ENCODE measurements around the gene OR2F1.

Gene OR2F1

DNA sequence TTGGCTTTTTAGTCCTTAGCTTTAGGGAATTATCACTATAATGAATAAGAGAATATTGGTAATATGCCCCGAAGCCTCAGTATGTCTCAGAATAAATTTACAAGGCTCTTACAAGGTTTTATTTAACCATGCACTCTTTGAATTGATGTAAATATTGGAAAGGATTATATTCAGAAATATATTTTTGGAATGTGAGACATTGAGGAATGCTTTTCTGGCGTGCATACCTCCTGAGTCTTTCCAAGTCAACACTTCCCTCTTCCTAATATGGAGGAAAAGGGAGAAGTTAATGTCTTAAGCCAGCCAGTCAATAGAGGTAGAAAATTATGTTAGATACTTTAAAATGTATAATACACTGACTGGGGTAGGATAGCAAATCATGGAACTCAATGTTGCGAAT is 1.2 kb upstream of the OR2F1 start:
- DNase-seq (ENCODE audit: extremely low read depth in 1 of 2, low read depth in 1 of 2): no peak

DNA sequence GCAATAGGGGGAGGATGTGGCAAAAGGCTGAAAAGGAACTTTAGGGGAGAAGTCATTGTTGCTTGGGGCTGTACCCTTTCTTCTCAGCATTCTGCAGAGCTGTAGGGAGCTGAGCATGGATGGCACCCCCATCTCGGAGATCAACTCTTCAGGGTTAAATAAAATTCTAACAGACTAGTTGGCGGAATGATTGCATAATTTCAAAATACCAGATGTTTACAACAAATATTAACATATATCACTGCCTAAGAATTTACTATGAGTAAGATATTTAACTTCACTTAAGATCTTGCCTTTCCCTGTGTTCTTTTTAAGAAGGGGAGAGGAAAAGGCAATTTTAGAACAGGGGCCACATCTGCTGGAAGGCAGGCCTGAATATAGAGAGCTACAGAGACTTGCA is 509 bp upstream of the OR2F1 start:
- no peak for DNase-seq (ENCODE audit: extremely low read depth in 1 of 2, low read depth in 1 of 2)

DNA sequence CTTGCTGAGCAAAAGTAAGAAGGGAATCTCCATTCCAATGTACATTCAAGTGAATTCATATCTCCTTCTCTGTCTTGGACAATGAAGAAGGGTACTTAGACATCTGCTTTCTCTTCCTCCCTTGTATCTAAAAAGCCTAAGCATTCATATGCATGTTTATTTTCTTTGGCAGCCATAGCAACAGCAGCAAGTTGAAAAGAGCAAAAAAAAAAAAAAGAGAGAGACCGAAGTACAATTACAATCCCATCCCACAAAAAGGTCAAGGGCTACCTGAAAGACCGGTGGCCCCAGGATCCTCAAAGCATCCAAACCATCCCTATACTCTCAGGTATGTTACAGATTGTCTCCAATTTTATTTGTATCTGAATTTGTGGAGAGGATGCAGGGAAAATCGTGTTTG is 4.1 kb downstream of the OR2F1 start:
- no peak for DNase-seq (ENCODE audit: extremely low read depth in 1 of 2, low read depth in 1 of 2)

DNA sequence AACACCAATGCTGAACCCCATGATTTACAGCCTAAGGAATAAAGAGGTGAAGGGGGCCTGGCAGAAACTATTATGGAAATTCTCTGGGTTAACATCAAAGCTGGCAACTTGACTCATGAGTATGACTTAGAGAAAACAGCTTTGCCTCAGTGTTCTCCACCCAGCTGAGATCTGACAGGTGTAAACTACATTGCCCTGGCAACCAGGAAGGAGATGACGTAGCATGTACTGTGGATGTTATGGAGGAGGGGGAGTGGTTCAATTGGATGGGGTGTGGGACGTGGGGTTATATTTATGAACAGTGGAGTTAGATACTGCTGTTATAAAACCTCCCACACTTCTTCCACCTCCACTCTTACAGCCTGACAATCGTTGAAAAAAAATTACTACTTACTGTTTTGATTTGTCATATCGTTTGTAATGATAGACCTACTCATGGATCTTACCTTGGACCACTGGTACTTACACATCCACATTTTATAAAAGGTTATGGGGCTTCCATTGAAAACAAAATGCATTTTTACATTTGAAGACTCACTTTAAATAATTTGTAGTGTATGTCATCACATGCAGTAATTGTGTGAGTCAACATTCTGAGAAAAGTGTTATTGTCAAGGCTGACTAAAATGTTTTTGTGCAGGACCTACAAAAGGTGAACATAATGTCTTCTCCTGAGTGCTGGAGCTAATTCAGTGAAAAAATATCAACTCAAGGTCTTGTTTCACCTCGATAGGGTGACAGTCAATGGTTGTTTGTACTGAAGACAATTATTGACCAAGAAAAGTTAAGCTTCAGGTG is 6.4 kb downstream of the OR2F1 start:
- DNase-seq (ENCODE audit: extremely low read depth in 1 of 2, low read depth in 1 of 2): no peak

DNA sequence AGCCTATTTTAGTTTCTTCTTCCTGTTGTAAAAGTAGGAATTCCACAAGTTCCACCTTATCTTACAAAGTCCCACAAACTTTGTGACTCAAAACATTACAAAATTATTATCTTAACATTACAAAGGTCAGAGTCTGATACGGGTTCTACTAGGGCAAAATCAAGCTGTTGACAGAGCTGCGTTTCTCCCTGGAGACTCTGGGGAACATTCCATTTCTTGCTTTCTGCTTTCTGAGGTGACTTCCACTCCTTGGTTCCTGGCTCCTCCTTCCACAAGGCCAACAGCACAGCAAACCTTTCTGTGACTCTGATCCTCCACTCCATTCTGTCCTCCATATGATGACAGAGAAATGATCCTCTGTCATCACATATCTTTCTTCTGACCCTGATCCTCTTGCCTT is 10.6 kb downstream of the OR2F1 start:
- DNase-seq (ENCODE audit: extremely low read depth in 1 of 2, low read depth in 1 of 2): no peak

DNA sequence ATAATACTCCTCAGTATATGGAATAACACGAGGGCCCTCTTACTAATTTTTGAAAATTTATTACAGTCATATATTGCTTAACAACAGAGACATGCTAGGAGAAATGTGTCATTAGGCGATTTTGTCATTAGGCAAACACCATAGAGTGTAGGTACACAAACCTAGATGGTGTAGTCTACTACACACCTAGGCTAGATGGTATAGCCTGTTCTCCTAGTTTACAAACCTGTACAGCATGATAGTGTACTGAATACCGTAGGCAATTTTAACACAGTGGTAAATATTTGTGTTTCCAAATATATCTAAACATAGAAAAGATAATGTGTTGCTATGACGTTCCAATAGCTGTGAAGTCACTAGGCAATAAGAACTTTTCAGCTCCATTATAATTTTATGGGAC is 12.8 kb downstream of the OR2F1 start:
- no peak for DNase-seq (ENCODE audit: extremely low read depth in 1 of 2, low read depth in 1 of 2)

DNA sequence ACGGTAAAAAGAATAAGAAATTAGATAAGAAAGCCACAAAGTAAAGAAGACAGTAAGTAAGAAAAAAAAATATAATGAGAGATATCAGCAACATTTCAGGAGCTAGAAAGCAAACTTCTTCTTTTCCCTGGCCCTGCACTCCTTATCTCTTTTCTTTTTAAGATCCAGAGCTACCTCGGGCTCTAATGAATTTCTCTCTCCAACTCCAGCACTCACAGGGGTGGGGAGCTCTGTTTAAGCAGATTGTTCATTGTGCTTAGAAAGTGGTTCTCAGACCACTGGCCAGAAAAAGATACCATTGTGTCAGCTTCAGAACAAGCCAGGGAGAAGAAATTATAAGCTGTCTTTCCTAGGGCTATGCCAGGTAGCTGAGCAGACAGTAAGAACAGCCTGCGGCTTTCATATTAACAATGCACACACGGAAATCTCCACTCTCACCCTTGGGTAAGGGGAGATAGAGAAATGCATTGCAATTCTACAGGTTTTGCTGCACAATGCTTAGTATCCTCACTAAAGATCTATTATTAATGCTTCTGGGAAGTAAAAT is 19.3 kb downstream of the OR2F1 start:
- no peak for DNase-seq (ENCODE audit: extremely low read depth in 1 of 2, low read depth in 1 of 2)

DNA sequence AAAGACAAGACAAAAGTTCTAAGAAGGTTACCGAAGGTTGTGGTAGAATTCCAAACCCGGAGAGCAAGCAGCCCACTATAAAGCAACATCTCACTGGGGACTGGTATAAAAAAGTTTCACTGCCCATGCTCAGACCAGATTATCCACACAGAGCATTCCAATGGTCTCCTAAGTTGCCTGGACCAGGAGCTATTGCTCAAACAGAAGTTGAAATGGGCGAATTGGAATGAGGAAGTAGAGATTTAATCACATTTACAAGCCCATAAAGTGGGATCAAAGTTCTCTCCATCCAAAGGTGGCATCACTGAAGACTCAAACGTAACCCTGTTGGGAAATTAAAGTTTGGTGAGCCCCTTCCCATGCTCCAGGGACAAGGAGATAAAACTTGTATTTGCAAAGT is 19.8 kb downstream of the OR2F1 start:
- no peak for DNase-seq (ENCODE audit: extremely low read depth in 1 of 2, low read depth in 1 of 2)

DNA sequence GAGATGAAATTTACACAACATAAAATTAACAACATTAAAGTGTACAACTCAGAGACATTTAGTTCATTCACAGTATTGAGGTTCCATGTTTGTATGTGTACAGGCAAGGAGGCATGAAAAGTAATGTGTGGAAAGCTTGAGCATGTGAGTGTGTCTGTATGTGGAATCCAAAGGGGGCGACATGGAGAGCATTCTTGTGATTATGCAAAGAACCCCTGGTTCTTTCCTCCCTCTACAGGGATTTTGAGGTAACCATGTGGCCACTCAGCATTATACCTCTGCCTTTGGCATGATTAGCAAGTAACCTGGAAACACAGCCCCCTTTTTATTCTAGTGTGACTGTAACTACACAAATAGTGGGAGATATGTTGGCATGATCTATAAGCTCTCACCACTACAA is 21.0 kb downstream of the OR2F1 start:
- DNase-seq (ENCODE audit: extremely low read depth in 1 of 2, low read depth in 1 of 2): no peak

DNA sequence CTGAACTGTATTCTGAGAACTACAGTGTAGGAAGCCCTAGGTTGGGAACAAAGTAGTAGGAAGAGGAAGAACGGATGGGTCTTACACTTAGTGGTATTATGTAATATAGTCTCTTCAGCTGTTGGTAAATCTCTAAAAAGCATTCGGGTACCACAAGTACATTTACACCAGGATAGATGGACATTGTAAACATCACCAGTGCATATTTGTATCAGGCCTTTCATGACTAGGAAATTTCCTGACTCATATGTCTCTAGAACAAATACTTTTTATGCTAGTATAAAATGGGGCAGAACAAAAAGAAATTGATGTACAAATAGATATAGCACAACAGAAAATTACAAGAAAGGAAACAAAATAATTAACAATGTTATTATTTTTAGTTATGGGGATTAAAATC is 23.9 kb downstream of the OR2F1 start:
- no peak for DNase-seq (ENCODE audit: extremely low read depth in 1 of 2, low read depth in 1 of 2)

DNA sequence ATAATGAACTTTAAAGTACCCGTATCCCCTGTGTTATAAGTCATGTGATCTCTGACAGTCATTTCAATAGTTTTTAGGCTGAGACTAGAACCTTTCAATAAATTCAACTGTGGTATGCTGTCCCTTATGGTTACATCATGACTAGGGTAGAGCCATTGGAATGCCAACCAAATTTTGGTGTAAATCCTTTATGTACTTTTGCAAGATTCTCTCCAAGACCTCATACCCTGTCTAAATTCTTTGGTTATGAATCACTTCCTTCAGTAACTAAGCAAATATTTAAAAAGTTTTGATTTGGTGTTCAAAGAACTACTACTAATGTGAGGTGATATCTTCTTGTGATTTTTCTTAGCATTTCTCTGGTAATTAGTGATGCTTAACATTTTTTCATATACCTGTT is 24.7 kb downstream of the OR2F1 start:
- DNase-seq (ENCODE audit: extremely low read depth in 1 of 2, low read depth in 1 of 2): no peak

DNA sequence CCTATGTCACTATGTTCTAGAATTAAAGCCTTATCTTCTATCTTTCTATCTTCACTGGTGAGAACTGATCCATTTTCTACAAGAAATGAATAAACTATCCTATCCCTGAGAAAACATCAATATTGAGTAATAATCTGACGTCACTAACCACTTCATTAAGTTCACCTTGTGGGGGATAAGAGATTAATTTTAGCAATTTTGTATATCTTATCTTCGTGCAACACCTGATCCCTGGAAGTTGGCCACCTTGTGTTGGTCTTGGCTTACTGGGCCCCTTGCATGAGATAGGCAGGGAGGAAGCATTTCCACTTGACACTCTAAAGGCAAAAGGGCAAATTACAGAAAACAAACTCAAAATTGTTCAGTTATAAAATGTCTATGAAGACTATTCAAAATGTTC is 25.4 kb downstream of the OR2F1 start:
- DNase-seq (ENCODE audit: extremely low read depth in 1 of 2, low read depth in 1 of 2): no peak

DNA sequence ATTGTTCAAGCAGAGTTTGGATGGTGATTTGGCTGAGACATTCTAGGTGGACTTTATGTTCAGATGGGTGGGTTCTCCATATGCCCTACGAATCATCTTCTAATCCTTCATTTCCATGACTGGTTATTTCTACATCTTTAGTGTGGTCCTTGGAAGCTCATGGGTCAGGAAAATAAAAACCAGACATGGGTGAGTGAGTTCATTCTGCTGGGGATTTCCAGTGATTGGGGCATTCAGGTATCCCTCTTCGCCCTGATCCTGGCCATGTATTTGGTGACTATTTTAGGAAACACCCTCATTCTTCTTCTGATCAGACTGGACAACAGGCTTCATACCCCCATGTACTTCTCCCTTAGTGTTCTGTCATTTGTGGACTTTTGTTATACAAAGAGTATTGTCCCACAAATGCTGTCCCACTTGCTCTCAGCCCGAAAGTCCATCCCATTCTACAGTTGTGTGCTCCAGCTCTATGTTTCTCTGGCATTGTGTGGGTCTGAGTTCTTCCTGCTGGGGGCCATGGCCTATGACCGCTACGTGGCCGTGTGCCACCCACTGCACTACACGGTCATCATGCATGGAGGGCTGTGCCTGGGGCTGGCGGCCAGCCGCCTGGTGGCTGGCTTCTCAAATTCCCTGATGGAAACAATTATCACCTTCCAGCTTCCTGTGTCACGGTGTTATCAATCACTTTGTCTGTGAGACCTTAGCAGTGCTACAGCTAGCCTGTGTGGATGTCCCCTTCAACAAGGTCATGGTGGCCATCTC is 26.3 kb downstream of the OR2F1 start:
- no peak for DNase-seq (ENCODE audit: extremely low read depth in 1 of 2, low read depth in 1 of 2)

DNA sequence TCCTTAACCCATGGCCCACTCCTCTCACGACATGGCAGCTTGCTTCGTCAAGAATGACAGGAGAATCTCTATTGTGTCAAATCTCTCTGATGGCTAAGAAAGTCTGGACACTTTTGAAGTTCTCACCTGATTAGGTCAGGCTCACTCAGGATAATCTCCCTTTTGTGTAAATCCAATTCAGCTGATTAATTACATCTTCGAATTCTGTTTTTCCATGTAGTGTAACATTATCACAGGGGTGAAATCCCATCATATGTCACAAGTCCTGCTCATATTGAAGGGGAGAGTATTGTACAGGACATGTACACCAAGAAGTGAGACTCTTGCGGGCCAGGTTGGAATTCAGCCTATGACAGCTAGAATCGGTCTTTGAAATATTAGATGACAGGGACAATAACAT is 29.3 kb downstream of the OR2F1 start:
- no peak for DNase-seq (ENCODE audit: extremely low read depth in 1 of 2, low read depth in 1 of 2)

DNA sequence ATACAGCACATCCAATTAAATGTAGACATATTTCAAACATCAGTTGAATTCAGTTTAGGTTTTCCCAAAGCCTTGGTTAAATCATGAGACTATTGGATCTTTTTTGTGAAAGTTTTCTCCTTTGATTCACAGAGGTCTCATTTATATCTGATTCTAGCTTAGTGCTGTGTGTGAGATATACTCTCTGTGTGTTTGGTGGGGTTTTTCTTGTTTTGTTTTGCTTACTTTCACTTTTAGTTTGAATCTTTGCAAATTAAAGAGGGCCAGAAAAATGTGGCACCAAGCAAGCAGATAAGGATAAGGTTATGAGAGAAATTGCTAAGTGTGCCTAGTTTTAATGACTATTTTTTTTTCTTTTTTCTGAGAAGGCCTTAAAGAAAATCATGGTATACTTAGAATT is 32.9 kb downstream of the OR2F1 start:
- DNase-seq (ENCODE audit: extremely low read depth in 1 of 2, low read depth in 1 of 2): no peak

DNA sequence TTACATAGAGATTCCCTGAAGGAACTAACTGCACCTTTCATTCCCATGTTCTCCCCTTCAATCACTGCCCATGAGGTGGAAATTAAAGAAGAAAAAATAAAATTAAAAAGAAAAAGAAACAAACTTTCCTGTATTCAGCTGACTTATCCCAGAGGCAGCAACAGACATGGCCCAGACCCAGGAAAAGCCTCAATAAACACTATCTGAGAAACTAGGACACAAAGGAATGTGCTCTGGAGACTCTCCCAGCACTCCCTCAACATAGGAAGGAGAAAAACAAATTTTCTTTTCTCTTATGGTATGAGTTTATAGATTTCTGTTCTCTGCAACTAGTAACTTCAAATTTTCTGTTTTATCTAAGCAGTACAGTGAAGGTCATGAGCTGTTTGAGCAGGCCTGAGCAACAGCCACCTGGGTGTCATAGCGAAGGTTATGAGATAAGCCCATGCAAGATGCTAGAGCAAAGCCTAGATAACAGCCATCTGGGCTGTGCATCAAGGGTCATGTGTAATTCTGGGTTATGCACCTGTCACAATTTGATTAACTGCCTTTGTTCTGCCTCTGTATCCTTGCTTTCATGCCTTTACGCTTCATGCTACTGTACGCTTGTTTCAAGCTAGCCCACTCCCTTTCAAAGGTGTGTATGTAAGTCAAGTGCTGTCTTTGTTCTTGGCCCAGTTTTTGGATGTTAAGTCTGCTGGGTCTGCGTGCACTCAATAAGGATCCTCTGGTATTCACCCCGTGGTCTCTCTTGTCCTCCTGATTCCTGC is 34.5 kb downstream of the OR2F1 start:
- DNase-seq (ENCODE audit: extremely low read depth in 1 of 2, low read depth in 1 of 2): no peak

DNA sequence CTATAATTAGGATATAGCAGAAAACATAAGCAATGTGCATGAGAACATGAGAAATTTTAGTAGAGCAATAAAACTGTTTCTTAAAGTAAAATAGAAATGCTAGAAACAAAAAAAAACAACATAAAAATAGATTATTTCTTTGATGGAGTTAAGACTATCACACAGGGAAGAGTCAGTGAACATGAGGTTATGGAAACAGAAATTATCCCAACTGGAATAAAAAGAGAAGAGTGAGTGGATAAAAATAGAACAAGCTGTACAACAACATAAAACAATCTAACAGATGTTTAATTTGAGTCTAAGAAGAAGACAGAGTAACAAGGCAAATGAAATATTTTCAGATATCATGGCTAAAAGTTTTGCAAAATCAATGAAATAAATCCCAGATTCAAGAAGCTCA is 38.0 kb downstream of the OR2F1 start:
- DNase-seq (ENCODE audit: extremely low read depth in 1 of 2, low read depth in 1 of 2): no peak

DNA sequence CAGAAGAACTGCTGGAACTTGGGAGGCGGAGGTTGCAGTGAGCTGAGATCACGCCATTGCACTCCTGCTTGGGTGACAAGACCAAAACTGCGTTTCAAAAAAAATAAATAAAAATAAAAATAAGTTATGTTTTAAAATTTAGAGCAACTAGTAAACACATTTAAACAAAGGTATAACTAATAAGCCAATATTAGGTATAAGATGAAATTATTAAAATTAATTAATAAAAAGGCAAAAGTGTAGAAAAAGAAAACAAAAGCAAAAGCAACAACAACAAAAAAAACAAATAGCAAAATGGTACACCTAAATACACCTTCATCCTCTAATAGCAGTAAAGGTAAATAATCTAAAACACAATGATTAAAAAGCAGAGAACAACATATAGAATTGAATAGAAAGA is 39.3 kb downstream of the OR2F1 start:
- no peak for DNase-seq (ENCODE audit: extremely low read depth in 1 of 2, low read depth in 1 of 2)

DNA sequence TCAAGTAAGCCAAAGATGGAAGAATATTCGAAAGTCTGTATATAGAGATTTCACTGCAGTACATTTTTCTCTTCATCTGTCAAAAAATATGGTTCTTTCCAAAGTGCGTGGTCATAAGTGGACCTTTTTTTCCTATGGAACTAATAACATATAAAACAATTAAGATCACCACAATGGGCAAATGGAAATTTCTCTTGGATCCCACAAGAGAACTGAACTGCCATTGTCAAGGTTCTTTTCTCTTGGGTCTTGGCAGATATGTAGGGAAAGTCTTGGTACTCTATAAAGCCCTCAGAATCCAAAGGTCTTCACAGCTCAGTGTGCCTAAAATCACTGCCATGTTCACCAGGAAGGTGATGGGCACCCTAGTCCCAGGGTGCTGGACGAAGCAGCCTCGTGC is 45.4 kb downstream of the OR2F1 start, which contains the start of gene OR6B1:
Gene OR6B1 (plus strand): TSS at position 301 of the 400 bp plus-strand sequence. CDS start 3,677 bp downstream, outside the sequence.
- no peak for DNase-seq (ENCODE audit: extremely low read depth in 1 of 2, low read depth in 1 of 2)

DNA sequence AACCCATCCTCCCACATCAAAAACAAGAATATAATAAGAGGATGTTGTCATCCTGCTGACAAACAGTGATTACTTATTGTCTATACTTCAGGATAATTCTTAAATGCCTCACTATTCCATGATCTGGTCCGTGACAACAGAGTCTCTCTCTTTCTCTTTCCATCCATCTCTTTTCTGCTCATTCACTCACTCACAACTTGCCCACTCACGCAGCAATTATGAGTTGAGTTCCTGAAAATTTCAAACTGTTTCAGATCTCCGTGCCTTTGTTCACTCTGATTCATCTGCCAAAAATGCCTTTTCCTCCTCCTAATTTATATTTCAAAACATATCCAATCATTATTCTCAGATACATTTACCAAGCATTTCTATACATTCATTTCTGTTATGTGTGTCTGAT is 46.9 kb downstream of the OR2F1 start:
- no peak for DNase-seq (ENCODE audit: extremely low read depth in 1 of 2, low read depth in 1 of 2)

DNA sequence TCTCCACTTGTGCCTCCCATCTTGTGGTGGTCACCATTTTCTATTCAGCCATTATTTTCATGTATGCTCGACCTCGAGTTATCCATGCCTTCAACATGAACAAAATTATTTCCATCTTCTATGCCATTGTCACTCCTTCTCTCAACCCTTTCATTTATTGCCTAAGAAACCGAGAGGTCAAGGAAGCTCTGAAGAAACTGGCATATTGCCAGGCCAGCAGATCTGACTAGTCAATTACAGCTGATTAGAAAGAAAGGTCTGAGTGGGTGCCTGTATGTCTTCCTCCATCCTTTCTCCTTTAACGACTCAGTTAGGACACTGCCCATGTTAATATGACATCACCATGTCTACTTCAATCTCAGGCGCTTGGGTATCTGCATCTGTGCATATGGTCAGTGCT is 50.1 kb downstream of the OR2F1 start:
- DNase-seq (ENCODE audit: extremely low read depth in 1 of 2, low read depth in 1 of 2): no peak

Data from stimulated activated CD8-positive, alpha-beta memory T cell treated with anti-CD3 and anti-CD28 coated beads, Interleukin-7, amount 100 ng/mL, for 48 hours (primary cell).